Tongue (tissue), 2 donors: ENCODE measurements around the gene NKX2-2. TPM values are rescaled to one million over a fixed set of nuclear protein-coding genes. Genes with fewer than 3 reads are reported as not detected.
"Not testable (repeated sequence)": the region's sequence is repeated elsewhere in the genome, so short reads cannot be mapped to it uniquely, and the experiment has no call there.

Source experiments
- DNase-seq: peaks from one replicate; pipeline ENCODE4 v3.0.0-alpha.2; 2015
- total RNA-seq: library from RNA; depleted of rRNA; stranded (reverse); fragments of >200 nt; gene quantifications from one replicate; pipeline ENCODE4 v1.2.3, GENCODE V29; 2014

Gene NKX2-2
- total RNA-seq, 1 donor from 2014 or later: 0.21 TPM

DNA sequence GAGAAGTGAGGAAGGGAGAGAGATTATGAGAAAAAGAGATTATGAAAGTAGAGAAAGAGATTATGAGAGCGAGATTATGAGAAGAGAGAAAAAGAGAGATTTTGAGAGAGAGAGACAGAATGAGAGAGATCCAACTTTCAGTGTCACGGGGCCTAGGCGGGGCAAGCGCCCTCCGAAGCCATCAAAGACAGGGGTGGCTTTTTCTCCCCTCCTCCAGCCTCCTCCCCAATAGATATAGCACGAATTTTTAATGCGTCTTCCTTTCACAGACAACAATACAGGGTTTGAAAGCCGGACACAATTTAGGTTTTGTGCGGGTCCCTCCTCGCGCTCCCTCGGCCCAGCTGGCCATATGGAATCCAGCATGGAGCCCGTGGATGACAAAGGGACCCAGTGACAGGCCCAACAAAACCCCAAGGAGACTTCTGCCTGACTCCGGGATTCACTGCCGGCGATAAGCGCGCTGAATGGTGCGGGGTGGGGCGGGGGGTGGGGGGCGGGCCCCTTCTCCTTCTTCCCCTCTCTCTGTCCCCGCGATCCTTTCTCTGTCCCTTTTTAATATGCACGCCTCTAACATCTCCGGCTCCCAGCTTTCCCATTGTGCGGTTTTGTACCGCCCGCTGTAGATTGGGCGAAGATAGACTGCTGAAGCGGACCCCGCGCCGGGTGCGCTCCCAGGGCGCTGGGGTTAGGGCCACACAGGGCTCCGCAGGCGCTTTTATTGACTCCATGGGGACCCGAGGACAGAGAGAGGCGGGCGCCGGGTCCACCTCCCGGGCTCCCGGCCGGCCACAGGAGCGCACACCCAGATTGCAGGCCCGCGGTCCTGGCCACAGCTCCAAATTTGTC is 5.4 kb downstream of the NKX2-2 start:
- DNase-seq: no peak

DNA sequence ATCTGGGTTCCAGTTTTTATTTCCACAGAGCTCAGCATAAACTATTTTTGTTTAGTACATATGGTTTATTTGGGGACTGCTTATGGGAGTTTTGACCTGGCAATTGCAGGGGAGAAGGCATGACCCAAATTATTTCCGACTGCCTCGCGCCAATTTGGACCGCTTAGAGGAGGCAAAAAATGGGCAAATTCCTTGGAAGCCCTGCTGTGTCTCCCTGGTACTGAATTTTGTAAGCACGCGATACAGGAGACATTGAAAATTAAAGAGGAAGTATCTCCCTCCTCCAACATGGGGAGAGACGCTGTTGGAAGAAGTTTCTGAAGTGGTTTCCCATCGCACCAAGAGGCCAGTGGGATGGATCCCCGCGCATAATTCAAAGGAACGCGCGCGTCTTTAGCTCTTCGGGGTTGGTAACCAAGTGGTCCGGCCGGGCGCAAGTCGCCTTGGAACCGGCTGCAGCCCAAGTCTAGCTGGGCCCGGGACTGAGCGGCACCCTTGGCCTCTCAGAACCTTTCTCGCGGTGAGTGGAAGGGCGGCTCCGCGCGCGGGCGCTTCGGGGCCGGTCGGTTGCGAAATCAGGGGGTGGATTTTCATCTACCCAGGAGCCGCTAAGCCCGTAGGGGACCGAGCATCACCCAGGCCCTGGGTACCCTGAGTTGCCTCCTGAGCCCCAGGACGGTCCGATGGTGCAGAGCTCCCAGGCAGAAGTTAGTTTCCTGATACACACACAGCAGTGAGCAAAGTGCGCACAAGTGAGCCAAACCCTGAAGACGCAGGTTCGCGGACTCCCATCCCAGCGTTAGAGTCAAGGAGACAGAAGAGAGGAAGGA is 6.2 kb downstream of the NKX2-2 start:
- DNase-seq: no peak

DNA sequence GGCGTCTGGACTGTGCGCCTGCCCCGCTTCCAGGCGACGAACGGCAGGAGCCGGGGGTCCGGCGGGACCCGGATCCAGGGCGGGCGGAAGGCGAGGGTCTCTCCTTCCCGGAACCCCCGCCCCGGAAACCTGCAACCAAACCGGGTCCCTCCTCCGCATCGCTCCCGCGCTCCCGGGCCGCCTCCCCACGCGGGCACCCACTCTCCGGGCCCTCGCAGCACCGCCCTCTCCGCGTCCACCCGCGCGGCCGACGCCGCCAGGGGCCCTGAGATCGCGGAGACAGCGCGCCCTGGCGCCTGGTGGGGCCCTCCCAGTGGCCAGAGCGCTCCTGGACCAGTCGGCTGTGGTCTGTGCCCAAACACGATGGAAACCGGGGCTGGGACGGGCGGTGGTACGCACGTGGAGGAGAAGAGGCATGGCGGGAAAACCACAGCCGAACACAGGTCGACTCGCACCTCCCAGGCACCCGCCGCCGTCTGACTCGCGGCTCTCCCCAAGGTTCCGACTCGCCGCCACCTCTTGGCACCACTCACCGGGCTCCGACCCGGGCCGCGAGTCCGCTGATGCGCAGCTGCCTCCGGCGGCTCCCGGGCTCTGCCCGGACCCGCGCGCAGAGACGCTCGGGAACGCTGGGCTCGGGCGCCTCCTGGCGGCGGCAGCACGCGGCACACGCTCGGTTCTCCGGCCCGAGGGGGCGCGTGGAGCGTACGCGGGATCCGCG is 7.9 kb downstream of the NKX2-2 start:
- peak; percentile 71 for DNase-seq

DNA sequence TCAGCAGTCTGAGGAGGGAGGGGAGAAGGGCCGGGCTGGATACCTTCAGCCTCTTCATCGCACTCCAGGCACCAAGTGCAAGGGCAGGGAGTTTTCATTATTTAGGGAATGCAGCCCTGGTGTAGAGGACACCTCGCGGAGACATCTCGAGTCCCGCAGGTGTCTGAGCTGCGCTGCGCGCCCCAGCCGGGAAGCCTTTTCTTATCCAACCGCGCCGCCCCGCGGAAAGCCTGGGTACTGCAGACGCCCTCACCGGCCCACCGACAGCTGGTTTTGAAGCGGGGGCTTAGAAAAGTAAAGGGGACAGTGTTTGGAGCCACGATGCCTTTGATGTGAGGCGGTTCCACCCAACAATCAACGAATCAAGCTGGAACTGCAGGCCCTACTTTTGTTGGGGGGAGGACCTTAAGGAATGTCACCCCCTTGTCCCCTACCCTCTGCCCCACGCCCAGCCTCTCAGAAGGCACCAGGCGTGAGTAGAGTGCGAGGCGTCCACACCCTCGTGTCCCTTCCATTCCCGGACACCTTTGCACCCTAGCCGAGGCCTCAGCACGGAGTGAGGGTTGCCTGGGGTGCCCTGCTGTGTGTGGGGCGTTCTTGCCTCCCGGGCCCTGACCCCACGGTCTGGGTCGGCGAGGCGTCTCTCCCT is 8.6 kb downstream of the NKX2-2 start:
- peak; percentile 74 for DNase-seq

DNA sequence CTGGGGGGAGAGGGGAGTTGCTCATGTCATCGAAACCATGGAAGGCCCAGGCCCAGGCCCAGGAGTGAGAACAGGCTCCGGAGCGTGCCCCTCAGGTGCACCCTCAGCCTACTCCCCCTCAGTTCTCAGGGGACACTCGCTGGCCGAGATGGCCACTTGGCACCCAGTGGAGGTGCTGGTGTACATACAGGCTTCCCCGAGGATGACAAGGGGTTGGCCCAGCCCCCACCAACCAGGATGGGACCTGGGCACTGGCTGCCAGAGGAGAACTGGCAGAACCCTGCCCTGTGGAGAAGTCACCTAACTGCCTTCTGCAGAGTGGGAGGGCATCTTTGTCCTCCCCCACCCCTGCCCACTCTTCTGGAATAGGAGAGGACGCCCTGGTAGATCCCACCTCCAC is 9.5 kb downstream of the NKX2-2 start:
- no peak for DNase-seq

DNA sequence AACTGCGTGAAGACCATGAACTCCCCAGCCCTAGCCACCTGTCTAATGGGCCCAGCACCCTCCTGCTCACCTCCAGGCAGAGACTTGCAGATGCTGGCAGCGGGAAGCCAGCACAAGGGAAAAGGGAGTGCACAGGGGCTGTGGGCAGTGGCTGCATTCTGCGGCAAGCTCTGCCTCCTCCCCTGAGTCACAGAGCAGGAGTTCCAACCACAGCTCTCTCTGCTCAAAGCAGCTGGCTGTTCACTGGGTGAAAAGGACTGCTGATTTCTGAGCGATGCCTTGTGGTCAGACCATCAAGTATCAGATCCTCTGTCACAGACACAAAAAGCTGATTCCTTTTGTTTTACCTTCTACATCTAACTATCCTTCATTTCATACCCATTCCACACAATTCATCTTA is 10.5 kb downstream of the NKX2-2 start:
- no peak for DNase-seq

DNA sequence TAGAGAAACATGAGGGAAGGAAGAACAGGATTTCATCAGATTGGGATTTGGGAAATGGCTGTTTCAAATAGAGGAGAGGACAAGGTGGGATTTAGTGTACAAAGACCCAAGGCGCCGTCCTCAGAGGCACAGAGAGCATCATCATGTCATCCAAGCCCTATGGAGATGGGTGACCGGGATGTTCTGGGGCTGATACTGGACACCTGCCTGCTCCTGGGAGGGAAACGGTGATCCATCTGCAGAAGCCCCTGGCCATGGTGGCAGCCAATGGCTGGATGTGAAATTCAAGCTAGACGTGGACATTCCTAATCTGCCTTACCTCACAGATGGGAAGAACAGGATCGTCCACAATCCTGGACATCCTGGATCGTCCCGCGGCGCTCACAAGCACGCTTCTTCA is 12.7 kb downstream of the NKX2-2 start:
- no peak for DNase-seq

DNA sequence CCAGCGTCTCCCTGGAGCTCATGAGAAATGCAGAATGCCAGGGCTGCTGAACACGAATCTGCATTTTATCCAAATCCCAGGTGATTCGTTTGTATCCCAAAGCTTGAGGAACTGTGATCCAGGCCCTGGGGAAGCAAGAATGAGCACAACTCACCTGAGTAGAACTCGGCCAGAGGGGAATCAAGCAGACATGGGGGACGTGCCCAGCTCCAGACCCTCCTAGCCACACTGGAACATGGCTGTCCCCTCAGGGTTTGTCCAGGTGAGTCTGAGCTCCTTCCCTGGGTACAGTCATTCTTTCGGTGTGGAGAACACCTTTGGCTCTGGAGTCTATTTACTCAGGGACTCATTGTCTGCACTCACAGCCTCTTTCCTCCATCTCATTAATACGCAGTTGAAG is 13.3 kb downstream of the NKX2-2 start:
- DNase-seq: no peak

DNA sequence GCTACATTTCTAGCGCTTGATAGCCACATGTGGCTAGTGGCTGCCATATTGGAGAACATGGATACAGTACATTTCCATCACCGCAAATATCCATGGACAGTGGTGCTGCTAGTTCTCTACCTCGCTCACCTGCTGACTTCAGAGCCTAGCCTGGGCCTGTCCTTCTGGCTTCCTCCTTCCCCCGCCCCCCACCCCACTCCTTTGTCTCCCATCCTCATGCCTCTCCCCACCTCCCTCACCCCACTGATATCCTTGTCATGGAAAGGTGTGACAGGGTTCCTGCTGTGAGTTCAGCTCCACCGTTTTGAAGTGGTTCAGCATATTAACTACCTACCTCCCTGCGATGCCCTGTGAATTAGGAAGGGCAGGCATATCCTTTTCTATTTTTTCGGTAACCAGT is 14.2 kb downstream of the NKX2-2 start:
- no peak for DNase-seq

DNA sequence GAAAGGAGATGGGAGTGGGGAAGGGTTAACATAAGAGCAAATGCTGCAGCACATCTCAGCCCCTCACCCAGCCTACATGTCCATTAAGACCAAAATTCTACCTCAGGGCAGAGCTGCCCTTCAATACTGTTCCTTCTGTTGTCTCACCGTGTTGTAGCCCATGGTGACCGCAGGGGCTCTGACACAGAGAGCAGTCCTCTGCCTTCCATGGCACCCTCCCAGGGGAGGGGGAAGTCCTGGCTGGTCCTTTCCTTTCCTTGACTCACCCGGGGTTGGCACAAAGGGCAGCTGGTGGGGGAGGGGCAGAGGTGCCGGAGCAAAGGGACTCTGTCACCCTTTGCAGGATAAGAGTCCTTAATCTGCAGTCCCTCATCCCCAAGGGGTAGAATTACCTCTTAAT is 15.2 kb downstream of the NKX2-2 start:
- no peak for DNase-seq

DNA sequence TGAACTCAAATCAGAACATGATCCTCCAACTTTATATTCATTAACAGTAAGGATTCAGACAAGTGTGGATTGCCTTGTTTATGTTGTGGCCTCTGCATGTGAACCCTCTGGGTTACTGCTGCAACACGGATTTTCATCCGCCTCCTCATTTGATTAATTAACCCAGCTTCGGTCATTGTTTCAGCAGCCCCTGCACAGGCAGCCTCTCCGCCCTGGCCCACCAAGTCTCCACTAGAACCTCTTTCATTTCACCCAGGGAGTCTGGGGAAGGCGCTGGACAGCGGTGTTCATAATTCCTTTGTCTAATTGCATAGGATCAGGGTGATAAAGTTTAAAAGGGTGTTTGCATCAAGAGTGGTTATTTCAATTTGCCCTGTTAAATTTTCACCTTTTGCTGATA is 15.7 kb downstream of the NKX2-2 start:
- DNase-seq: no peak

DNA sequence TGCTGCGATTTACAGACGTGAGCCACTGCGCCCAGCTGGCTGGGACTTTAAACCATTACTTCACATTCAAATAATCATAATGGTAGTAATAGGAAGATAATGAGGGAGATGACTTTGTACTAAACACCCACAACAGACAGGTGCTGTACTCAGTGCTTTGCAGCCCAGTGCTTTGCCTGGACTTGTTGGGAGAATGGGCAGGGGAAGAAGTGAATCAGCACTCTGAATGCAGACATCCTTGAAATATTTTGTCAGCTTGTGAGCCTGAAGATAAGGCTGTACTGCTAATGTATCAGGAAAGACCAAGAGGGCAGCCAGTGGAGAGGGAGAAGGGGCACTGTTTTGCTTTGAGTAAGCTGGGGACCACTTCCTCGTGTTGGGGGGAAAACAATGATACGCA is 17.4 kb downstream of the NKX2-2 start:
- DNase-seq: no peak

DNA sequence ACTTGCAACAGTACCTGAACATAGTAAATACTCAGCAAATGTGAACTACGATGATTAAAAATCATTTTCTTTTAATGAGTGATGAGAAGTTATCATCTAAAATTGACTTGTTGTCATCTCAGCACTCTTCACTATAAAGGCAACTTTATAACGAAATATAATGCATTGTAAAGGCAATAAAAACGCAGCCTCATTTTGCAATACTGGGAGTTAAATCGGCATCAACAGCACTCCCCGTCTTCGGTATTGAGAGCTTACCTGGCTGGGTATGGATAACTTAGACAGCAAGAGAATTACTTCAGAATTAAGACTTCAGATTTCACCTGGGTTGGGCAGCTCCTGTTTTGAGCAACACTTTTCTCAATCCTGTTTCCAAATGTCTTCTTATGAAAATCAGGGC is 20.8 kb downstream of the NKX2-2 start:
- no peak for DNase-seq

DNA sequence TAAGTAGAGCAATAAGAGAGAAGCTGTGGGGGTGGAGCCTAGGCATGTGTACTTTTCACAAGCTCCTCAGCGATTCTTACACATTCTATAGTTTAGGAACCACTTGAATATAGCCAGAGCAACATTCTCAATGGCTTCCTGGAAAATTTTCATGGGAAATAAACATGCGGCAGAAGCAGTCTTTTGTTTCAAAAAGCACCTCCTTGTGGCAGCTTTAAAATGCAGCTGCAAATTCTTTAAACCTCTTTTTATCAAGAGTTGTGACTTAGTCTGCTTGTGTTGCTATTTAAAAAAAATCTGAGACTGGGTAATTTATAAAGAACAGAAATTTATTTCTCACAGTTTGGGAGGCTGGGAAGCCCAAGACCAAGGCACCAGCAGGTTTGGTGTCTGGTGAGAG is 23.8 kb downstream of the NKX2-2 start:
- DNase-seq: no peak

DNA sequence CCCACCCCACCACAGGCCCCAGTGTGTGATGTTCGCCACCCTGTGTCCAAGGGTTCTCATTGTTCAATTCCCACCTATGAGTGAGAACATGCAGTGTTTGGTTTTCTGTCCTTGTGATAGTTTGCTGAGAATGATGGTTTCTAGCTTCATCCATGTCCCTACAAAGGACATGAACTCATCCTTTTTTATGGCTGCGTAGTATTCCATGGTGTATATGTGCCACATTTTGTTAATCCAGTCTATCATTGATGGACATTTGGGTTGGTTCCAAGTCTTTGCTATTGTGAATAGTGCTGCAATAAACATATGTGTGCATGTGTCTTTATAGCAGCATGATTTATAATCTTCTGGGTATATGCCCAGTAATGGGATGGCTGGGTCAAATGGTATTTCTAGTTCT is 33.7 kb downstream of the NKX2-2 start:
- DNase-seq: not testable (repeated sequence)

DNA sequence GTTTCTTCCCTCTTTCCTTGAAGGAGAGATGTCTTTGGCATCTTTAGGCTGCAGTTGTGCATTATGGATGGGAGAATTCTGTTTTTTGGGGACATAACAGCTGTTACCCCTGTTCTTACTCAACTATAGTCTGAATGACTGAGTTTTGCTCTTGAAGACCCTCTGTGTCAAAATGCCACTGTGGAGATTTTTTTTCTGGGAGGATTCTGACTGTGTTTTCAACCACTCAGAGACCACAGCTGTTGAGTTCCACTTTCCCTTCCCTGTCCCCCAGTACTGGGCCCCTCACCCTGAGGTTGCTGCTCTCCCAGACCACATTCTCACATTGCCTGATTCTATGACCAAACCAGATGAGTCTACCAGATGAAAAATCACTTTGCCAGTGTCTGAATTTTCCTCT is 48.1 kb downstream of the NKX2-2 start:
- no peak for DNase-seq

DNA sequence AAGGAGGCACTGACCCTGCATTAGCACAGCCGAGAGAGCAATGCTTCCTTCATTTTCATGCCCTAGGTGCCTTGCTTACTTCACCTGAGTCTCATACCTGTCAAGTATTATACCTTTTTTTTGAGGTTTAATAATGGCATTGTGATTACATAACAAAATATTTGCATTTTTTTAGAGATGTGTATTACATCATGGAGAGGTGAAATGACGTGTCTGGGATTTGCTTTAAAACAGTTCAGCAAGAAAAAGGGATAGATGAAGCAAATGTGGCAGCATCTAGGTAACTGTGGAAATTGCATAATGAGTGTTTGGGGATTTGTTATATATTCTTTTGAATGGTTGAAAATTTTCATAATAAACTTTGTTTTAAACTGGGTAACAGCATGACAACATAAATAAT is 48.9 kb downstream of the NKX2-2 start:
- DNase-seq: no peak

Other genes starting within 250 kb of the NKX2-2 start
- 56.1 TPM for gene XRN2, start 210.7 kb downstream of the NKX2-2 start, total RNA-seq
- gene NKX2-4, start 116.5 kb downstream of the NKX2-2 start, total RNA-seq: not detected
- gene PAX1, start 191.6 kb upstream of the NKX2-2 start, total RNA-seq: 4.1 TPM